ENCODE results near the gene GSN.

Gene GSN

GRCh38 chr9:121373011-121373729, 105.2 kb downstream of the GSN start:
- H2AFZ ChIP-seq (ENCODE audit: low read depth) = no peak overlapping the region
- H3K9ac ChIP-seq = no peak overlapping the region
- no peaks in the 10 kb centered on the region for H3K36me3 ChIP-seq (ENCODE audit: insufficient read depth)
- no peaks in the 10 kb centered on the region for H3K79me2 ChIP-seq (ENCODE audit: insufficient read depth, low read depth)
- H3K27me3 ChIP-seq (ENCODE audit: insufficient read depth, low read depth) = no peaks in the 10 kb centered on the region
- H3K4me3 ChIP-seq (IDR thresholded peaks at IDR 0.05; ENCODE audit: insufficient read depth, low read depth, low read length) = no peak overlapping the region
- peaks cover 26% of the 10 kb centered on the region for H3K4me1 ChIP-seq (ENCODE audit: low read depth, poor library complexity, severe bottlenecking)
- no peak overlapping the region for H3K27ac ChIP-seq
- no peaks in the 10 kb centered on the region for H4K20me1 ChIP-seq (ENCODE audit: insufficient read depth)
- no peak for TF ChIP-seq CTCF (conservative IDR thresholded peaks at IDR 0.05; ENCODE audit: low read depth, low read length)
- H3K4me2 ChIP-seq = no peak overlapping the region

- H3K4me3 ChIP-seq (IDR thresholded peaks at IDR 0.05; ENCODE audit: insufficient read depth, low read depth, low read length) = no peak overlapping the region
- H3K4me1 ChIP-seq (ENCODE audit: low read depth, poor library complexity, severe bottlenecking) = peaks cover 6% of the 10 kb centered on the region
- H3K79me2 ChIP-seq (ENCODE audit: insufficient read depth, low read depth) = no peaks in the 10 kb centered on the region
- TF ChIP-seq CTCF (conservative IDR thresholded peaks at IDR 0.05; ENCODE audit: low read depth, low read length) = peak; percentile 48; the same call in 1 of the 2 replicates
- no peaks in the 10 kb centered on the region for H3K36me3 ChIP-seq (ENCODE audit: insufficient read depth)
- H3K27me3 ChIP-seq (ENCODE audit: insufficient read depth, low read depth) = no peaks in the 10 kb centered on the region
- H3K9ac ChIP-seq = no peak overlapping the region
- no peak overlapping the region for H3K27ac ChIP-seq
- no peak overlapping the region for H3K4me2 ChIP-seq
- H4K20me1 ChIP-seq (ENCODE audit: insufficient read depth) = no peaks in the 10 kb centered on the region
- no peak overlapping the region for H2AFZ ChIP-seq (ENCODE audit: low read depth)
Measured at GRCh38 chr9:121376214-121376830, 108.4 kb downstream of the GSN start.

GRCh38 chr9:121380846-121381245, 112.9 kb downstream of the GSN start:
- Histone ChIP-seq H3K9ac (no peak overlapping the region), H2AFZ (ENCODE audit: low read depth) (no peak overlapping the region), H3K27ac (no peak overlapping the region), H4K20me1 (ENCODE audit: insufficient read depth) (no peaks in the 10 kb centered on the region), H3K36me3 (ENCODE audit: insufficient read depth) (no peaks in the 10 kb centered on the region), H3K4me3 (IDR thresholded peaks at IDR 0.05; ENCODE audit: insufficient read depth, low read depth, low read length) (no peak overlapping the region), H3K4me1 (ENCODE audit: low read depth, poor library complexity, severe bottlenecking) (no peaks in the 10 kb centered on the region), H3K79me2 (ENCODE audit: insufficient read depth, low read depth) (no peaks in the 10 kb centered on the region), H3K4me2 (no peak overlapping the region), H3K27me3 (ENCODE audit: insufficient read depth, low read depth) (no peaks in the 10 kb centered on the region)
- no peak for TF ChIP-seq CTCF (conservative IDR thresholded peaks at IDR 0.05; ENCODE audit: low read depth, low read length)

All from KMS-11 (cell line).